ENCODE measurements around the gene EIF4EBP3.

GRCh38 chr5:140563596-140563995 is 16.1 kb downstream of the EIF4EBP3 start:
- TF ChIP-seq CTCF (optimal IDR thresholded peaks at IDR 0.05 in 1 of 3, IDR thresholded peaks at IDR 0.05 in 1 of 3, conservative IDR thresholded peaks at IDR 0.05 in 1 of 3; ENCODE audit: extremely low read depth in 1 of 3, insufficient read depth in 2 of 3, low read length in 3 of 3) (no peak), EZH2 (IDR thresholded peaks at IDR 0.05; ENCODE audit: low read length) (no peak)

Data from keratinocyte (primary cell).